H1 (cell line): Measurements from ENCODE around the gene TIMMDC1. TPM values are rescaled to one million over a fixed set of nuclear protein-coding genes. Genes with fewer than 3 reads are reported as not detected.

ENCODE experiments used
- CTCF ChIA-PET: fragments of 300-600 bp; sonication (Branson Sonifier 250); formaldehyde crosslinking; loops from one replicate; lab custom pipeline; 2021; ENCODE audit not compliant: partially characterized antibody; lab: Charles Lee
- POLR2A ChIA-PET: fragments of 300-600 bp; sonication (Branson Sonifier 250); formaldehyde crosslinking; loops from one replicate; lab custom pipeline; 2021; ENCODE audit warnings: inconsistent platforms; ENCODE audit not compliant: partially characterized antibody; lab: Charles Lee
- DNase-seq, 2 experiments: peaks; one replicate each; pipeline versions ENCODE4 v3.0.0 to v3.0.0-alpha.2; 2010 to 2022; ENCODE audit warnings: low spot score in 2 of 2, low read depth in 1 of 2, mixed read lengths in 1 of 2
- FAIRE-seq: peaks from 2 replicates; lab custom pipeline; 2011; peaks lifted over from hg19 to GRCh38; lab: Jason Lieb, UNC
- H2AFZ ChIP-seq: 2 replicates; pipeline ENCODE4 v1.8.1; 2012; ENCODE audit warnings: low read length, inconsistent platforms
- H2AK5ac ChIP-seq: 2 replicates; pipeline ENCODE4 v1.6.1; 2013; ENCODE audit warnings: low read depth, low read length
- H2BK120ac ChIP-seq: replicated peaks from 2 replicates; pipeline ENCODE3; 2013; ENCODE audit warnings: low read depth, low read length, inconsistent platforms
- H2BK12ac ChIP-seq: 2 replicates; pipeline ENCODE4 v1.6.1; 2013; ENCODE audit warnings: low read depth, low read length
- H2BK15ac ChIP-seq: 2 replicates; pipeline ENCODE4 v1.6.1; 2013; ENCODE audit warnings: low read length
- H2BK20ac ChIP-seq: 2 replicates; pipeline ENCODE4 v1.6.1; 2013; ENCODE audit warnings: low read length
- H2BK5ac ChIP-seq: 2 replicates; pipeline ENCODE4 v1.6.1; 2013; ENCODE audit warnings: low read depth, low read length
- H3K14ac ChIP-seq: 2 replicates; pipeline ENCODE4 v1.6.1; 2013; ENCODE audit warnings: inconsistent platforms; ENCODE audit not compliant: insufficient read length
- H3K18ac ChIP-seq: 2 replicates; pipeline ENCODE4 v1.6.1; 2013; ENCODE audit warnings: low read length; ENCODE audit errors: extremely low read depth
- H3K23ac ChIP-seq: 2 replicates; pipeline ENCODE4 v1.6.1; 2013; ENCODE audit warnings: inconsistent platforms; ENCODE audit not compliant: insufficient read length
- H3K23me2 ChIP-seq: 2 replicates; pipeline ENCODE4 v1.6.1; 2013; ENCODE audit warnings: low read depth, low read length
- H3K27ac ChIP-seq: 2 replicates; pipeline ENCODE4 v1.6.1; 2011; ENCODE audit warnings: low read depth, low read length, inconsistent platforms
- H3K27me3 ChIP-seq, 4 experiments: replicated peaks in 1 of 4; 1 replicate in 1 of 4; 2 replicates in 3 of 4; pipeline versions ENCODE4 v1.6.1 to v1.8.1; 2011 to 2013; ENCODE audit warnings: low read length in 3 of 4, mild to moderate bottlenecking in 3 of 4, inconsistent platforms in 2 of 4, mixed read lengths in 2 of 4, moderate library complexity in 1 of 4; ENCODE audit not compliant: control insufficient read depth in 3 of 4, insufficient read depth in 3 of 4; ENCODE audit errors: extremely low read depth in 1 of 4
- H3K36me3 ChIP-seq, 4 experiments: 2 replicates each; pipeline versions ENCODE4 v1.6.1 to v1.8.1; 2011 to 2013; ENCODE audit warnings: mild to moderate bottlenecking in 4 of 4, low read length in 3 of 4, moderate library complexity in 2 of 4, control low read depth in 1 of 4, inconsistent platforms in 1 of 4; ENCODE audit not compliant: insufficient read depth in 4 of 4, control insufficient read depth in 2 of 4
- H3K4ac ChIP-seq: replicated peaks from 2 replicates; pipeline ENCODE3; 2013; ENCODE audit warnings: low read length, low read depth, mixed read lengths, inconsistent platforms; ENCODE audit not compliant: insufficient read length
- H3K4me1 ChIP-seq, 4 experiments: replicated peaks in 1 of 4; 1 replicate in 1 of 4; 2 replicates in 3 of 4; pipeline versions ENCODE4 v1.6.1 to v1.8.1; 2011 to 2013; ENCODE audit warnings: low read length in 3 of 4, inconsistent platforms in 2 of 4, mixed read lengths in 1 of 4; ENCODE audit not compliant: insufficient read depth in 4 of 4, control insufficient read depth in 3 of 4
- H3K4me2 ChIP-seq, 2 experiments: 2 replicates each; pipeline versions ENCODE4 v1.6.1 to v1.8.1; 2011 to 2013; ENCODE audit warnings: low read depth in 2 of 2, low read length in 2 of 2, control low read depth in 1 of 2, inconsistent platforms in 1 of 2, mild to moderate bottlenecking in 1 of 2; ENCODE audit not compliant: insufficient read depth in 1 of 2
- H3K4me3 ChIP-seq, 4 experiments: fragments of 200-600, 300-600 bp in 1 of 4; sonication (generic), shearing (Covaris generic), sonication (Bioruptor Twin) in 1 of 4; 2 replicates each; pipeline versions ENCODE4 v1.5.1 to v1.8.1; 2011 to 2016; ENCODE audit warnings: low read length in 4 of 4, low read depth in 3 of 4, control low read depth in 2 of 4, inconsistent platforms in 2 of 4, mild to moderate bottlenecking in 2 of 4, mixed read lengths in 1 of 4, moderate library complexity in 1 of 4; ENCODE audit not compliant: insufficient read depth in 2 of 4; ENCODE audit errors: extremely low read depth in 1 of 4
- H3K56ac ChIP-seq: replicated peaks from 2 replicates; pipeline ENCODE3; 2013; ENCODE audit warnings: low read depth, mild to moderate bottlenecking, mixed read lengths, low read length, inconsistent platforms; ENCODE audit not compliant: insufficient read length
- H3K79me1 ChIP-seq: 2 replicates; pipeline ENCODE4 v1.6.1; 2013; ENCODE audit warnings: low read depth, low read length, control low read depth
- H3K79me2 ChIP-seq, 2 experiments: 2 replicates each; pipeline versions ENCODE4 v1.6.1 to v1.8.1; 2012 to 2013; ENCODE audit warnings: low read length in 2 of 2, mild to moderate bottlenecking in 2 of 2, inconsistent platforms in 1 of 2; ENCODE audit not compliant: insufficient read depth in 2 of 2, control insufficient read depth in 1 of 2
- H3K9ac ChIP-seq, 4 experiments: replicated peaks in 1 of 4; 1 replicate in 1 of 4; 2 replicates in 3 of 4; pipeline versions ENCODE4 v1.6.1 to v1.8.1; 2011 to 2013; ENCODE audit warnings: low read depth in 3 of 4, low read length in 3 of 4, control low read depth in 2 of 4, mild to moderate bottlenecking in 2 of 4, moderate library complexity in 2 of 4, inconsistent platforms in 1 of 4; ENCODE audit errors: extremely low read depth in 1 of 4
- H3K9me3 ChIP-seq, 2 experiments: 2 replicates each; pipeline versions ENCODE4 v1.6.1 to v1.8.1; 2012 to 2013; ENCODE audit warnings: mild to moderate bottlenecking in 2 of 2, moderate library complexity in 2 of 2, control low read depth in 1 of 2, inconsistent platforms in 1 of 2, low read depth in 1 of 2, low read length in 1 of 2, mixed read lengths in 1 of 2; ENCODE audit not compliant: insufficient read depth in 2 of 2
- H4K20me1 ChIP-seq, 2 experiments: replicated peaks in 1 of 2; 2 replicates each; pipeline versions ENCODE3 to v1.8.1; 2011 to 2013; ENCODE audit warnings: inconsistent platforms in 2 of 2, low read length in 2 of 2, mild to moderate bottlenecking in 1 of 2; ENCODE audit not compliant: insufficient read depth in 2 of 2, control insufficient read depth in 1 of 2
- H4K5ac ChIP-seq: 2 replicates; pipeline ENCODE4 v1.6.1; 2013; ENCODE audit warnings: low read length, low read depth, mixed read lengths, inconsistent platforms; ENCODE audit not compliant: insufficient read length
- H4K8ac ChIP-seq: 2 replicates; pipeline ENCODE4 v1.8.0; 2013; ENCODE audit warnings: mild to moderate bottlenecking, moderate library complexity, low read length, inconsistent platforms; ENCODE audit not compliant: insufficient read depth; ENCODE audit errors: extremely low read depth
- H4K91ac ChIP-seq: replicated peaks from 2 replicates; pipeline ENCODE3; 2013; ENCODE audit warnings: low read length, mixed read lengths, inconsistent platforms; ENCODE audit not compliant: insufficient read length
- CBX8 ChIP-seq: fragments of 300-800, 300-1000 bp; sonication (generic); IDR thresholded peaks from 2 replicates; pipeline ENCODE4 v1.7.1; 2016; ENCODE audit warnings: low read depth, low read length, borderline replicate concordance
- JUN ChIP-seq: IDR thresholded peaks from 2 replicates; pipeline ENCODE4 v1.6.1; 2011; ENCODE audit warnings: low read depth, mild to moderate bottlenecking, improper control_type of control experiment, low read length
- KDM1A ChIP-seq: fragments of 200-600, 300-600 bp; sonication (generic); IDR thresholded peaks from 2 replicates; pipeline ENCODE4 v1.7.1; 2016; ENCODE audit warnings: mild to moderate bottlenecking, low read length, borderline replicate concordance
- POLR2AphosphoS5 ChIP-seq: IDR thresholded peaks from 2 replicates; pipeline ENCODE4 v1.6.1; 2011; ENCODE audit warnings: low read depth, low read length
- SP4 ChIP-seq: IDR thresholded peaks from 2 replicates; pipeline ENCODE4 v1.6.1; 2012; ENCODE audit warnings: low read length, inconsistent platforms
- WGBS, 2 experiments: shearing (Covaris generic) in 1 of 2; methylation state at CpG; one replicate each; pipeline versions ENCODE4 v1.1.6 to v1.1.7; 2013 to 2015; ENCODE audit warnings: low lambda C conversion rate in 2 of 2, mixed read lengths in 2 of 2, inconsistent platforms in 1 of 2, low coverage in 1 of 2, missing lambda C conversion rate in 1 of 2; ENCODE audit not compliant: insufficient replicate concordance in 2 of 2, insufficient coverage in 1 of 2, insufficient read length in 1 of 2; ENCODE audit errors: extremely low coverage in 1 of 2, missing lambda C conversion rate in 1 of 2; 5-methylcytosine and 5-hydroxymethylcytosine counted together
- polyA plus RNA-seq, 7 experiments: library from polyadenylated mRNA; depleted of rRNA in 3 of 7; stranded (reverse) in 5 of 7; unstranded in 2 of 7; fragments of >200 nt in 5 of 7; fragments of 200-250 nt in 2 of 7; gene quantifications; 1 replicate in 5 of 7; 2 replicates in 1 of 7; 4 replicates in 1 of 7; pipeline versions ENCODE4 v1.2.1 to v1.2.3, GENCODE V29; 2011 to 2013; ENCODE audit warnings: missing spikeins in 2 of 7, mixed read lengths in 2 of 7
- total RNA-seq: library from RNA; stranded (reverse); fragmentation: NEBNext Ultra II Directional; extraction: Animal tissue kit (Norgen Biotek cat#: 25700); gene quantifications from 2 replicates; pipeline ENCODE4 v1.2.1, GENCODE V29; 2021

TIMMDC1 gene
- total and polyA plus RNA-seq, 2 of the 8 experiments (the other 6 are each of a cell fraction or from before 2014, with no cell fraction given) = 80.7 to 128 TPM

- Histone ChIP-seq H3K27ac (no peak overlapping the region), H3K36me3 (no peaks in the 10 kb centered on the region), H3K79me2 (no peaks in the 10 kb centered on the region), H4K91ac (no peak overlapping the region), H2BK15ac (no peak overlapping the region), H3K14ac (no peak overlapping the region), H3K23ac (no peak overlapping the region), H4K5ac (no peak overlapping the region), H2AK5ac (no peak overlapping the region), H3K9ac (no peak overlapping the region), H4K8ac (no peak overlapping the region; the same call in 1 of the 2 replicates), H3K79me1 (no peaks in the 10 kb centered on the region), H3K4me1 (peaks cover 0 to 4% (median 0%) of the 10 kb centered on the region in 4 experiments; a peak in 2 of 7 replicates), H3K4ac (no peak overlapping the region), H3K56ac (no peak overlapping the region), H2BK12ac (no peak overlapping the region), H2BK120ac (no peak overlapping the region), H3K23me2 (no peaks in the 10 kb centered on the region), H2BK20ac (no peak overlapping the region), H3K4me2 (no peak overlapping the region), H4K20me1 (no peaks in the 10 kb centered on the region), H3K18ac (no peak overlapping the region)
- whole genome bisulfite sequencing, 2 experiments = 86% methylated on average over 9 of the region's 9 CpGs; no CpG with 5 or more reads in 1 of the 2 experiments
- DNase-seq (no peak), FAIRE-seq (no peak)
- POLR2A ChIA-PET = no interaction called here
- CTCF ChIA-PET = interaction anchor here (0.5 to 1.1 kb wide), 5 partner anchors 17 to 286 kb away, joined by 3 read pairs; no protein-coding TSS in a partner anchor
- TF ChIP-seq KDM1A (no peak), JUN (no peak), POLR2AphosphoS5 (no peak), SP4 (no peak), CBX8 (no peak)
- TF ChIP-seq, all 59 proteins: peak for 0
- Histone ChIP-seq H2AFZ (no peak overlapping the region), H2BK5ac (no peak overlapping the region), H3K27me3 (no peaks in the 10 kb centered on the region), H3K4me3 (no peak overlapping the region), H3K9me3 (no peaks in the 10 kb centered on the region)
Measured at GRCh38 chr3:119550192-119550910, 52.0 kb downstream of the TIMMDC1 start.
